Hepatic stellate cell (primary cell): ENCODE data around the gene NUP98.
"Not testable (repeated sequence)": the region's sequence is repeated elsewhere in the genome, so short reads cannot be mapped to it uniquely, and the experiment has no call there.

Experiments used
- DNase-seq: peaks from one replicate; pipeline ENCODE4 v3.0.0; 2011; ENCODE audit warnings: low spot score

Gene NUP98

DNA sequence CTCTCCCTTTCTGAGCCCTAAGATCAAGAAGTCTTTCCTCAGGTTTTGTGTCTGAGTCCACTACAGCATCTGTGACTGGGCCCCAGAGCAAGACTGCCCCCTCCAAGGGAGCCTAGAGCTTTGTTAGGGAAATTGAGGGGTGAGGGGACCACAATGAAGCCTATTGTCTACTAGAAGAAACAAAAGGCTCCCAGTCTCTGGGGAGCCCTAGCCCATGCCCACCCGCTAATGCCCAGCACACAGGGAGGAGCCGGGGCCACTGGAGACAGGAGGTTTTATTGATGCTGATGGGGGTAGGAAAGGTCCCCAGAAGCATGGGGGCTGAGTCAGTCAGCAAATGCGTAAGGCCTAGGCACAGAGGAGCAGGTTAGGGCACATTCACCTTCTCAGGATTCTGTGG, 29.4 kb upstream of the NUP98 start:
- DNase-seq: no peak

DNA sequence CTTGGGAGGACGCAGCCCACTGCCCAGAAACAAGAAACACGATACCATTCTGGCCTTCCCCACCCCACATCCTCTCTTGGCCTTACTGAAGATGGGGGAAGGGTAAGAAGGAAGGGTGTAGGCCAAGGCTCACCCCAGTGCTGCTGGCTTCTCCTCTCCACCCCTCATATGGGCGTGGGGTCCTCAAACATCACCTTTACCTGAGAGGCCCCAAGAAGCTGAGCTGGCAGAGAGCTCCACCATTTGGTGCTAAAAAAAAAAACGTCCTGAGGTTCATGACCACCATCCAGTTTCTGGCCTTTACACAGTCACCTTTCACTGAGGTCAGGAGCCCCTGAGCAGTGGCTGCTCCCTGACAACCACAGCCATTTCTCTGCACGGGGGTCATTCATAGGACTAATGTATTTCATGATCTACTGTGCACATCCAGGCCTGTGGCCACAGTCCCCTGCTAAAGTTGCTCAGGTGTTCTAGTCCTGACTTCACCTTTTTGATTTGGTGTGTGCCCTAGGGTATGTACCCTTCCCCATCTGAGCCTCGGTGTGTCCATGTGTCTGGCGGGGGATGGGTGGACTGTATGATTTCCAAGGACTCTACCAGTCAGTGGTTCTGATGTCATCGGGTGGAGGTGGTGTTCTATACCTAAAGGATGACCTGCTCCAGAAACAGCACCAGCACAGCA, 28.3 kb upstream of the NUP98 start:
- no peak for DNase-seq

DNA sequence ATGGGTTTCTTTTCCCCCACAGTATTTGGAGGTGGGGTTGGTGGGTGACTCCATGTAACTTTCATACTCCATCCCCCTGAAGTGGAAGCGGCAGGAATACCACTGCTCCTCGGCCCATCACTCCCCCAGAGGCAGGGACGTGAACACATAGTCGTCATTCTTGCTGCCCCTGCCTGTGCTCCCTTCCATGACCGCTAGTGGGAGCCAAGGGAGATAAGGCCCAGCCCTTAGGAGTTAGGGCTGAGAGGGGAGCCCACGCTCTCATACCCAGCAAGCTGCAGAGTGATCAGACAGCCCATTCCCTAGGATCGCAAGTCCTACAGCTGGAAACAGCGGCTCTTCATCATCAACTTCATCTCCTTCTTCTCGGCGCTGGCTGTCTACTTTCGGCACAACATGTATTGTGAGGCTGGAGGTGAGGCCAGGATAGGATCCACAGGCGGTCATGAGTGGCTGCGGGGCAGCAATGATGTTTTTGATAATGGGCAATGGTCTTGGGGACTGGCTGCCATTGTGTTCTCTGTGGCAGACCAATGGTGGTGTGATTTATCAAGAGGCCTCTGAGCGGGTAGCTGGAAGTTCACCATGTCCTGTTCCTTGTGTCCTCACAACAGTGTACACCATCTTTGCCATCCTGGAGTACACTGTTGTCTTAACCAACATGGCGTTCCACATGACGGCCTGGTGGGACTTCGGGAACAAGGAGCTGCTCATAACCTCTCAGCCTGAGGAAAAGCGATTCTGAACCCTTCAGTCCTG, 27.5 kb upstream of the NUP98 start:
- DNase-seq: peak; percentile 43

DNA sequence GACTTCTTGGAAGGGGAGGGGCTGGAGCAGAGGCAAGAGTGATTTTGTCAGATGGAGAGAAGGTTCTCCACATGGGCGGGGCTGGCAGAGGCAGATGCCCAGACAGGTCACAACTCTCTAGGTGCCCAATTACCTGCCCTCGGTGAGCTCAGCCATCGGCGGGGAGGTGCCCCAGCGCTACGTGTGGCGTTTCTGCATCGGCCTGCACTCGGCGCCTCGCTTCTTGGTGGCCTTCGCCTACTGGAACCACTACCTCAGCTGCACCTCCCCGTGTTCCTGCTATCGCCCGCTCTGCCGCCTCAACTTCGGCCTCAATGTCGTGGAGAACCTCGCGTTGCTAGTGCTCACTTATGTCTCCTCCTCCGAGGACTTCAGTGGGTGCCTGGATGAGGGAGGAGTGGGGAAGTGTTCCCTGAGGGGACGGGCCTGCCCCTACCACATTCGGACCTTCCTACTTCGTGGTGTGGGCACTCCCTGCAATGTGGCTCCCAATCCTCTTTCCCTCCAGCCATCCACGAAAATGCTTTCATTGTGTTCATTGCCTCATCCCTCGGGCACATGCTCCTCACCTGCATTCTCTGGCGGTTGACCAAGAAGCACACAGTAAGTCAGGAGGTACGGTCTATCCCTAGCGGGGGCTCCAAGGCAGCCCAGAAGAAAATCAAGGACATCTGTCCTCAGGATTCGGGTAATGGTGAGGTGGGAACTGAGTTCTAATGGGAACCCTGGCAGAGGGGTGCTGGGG, 26.6 kb upstream of the NUP98 start:
- DNase-seq: no peak

DNA sequence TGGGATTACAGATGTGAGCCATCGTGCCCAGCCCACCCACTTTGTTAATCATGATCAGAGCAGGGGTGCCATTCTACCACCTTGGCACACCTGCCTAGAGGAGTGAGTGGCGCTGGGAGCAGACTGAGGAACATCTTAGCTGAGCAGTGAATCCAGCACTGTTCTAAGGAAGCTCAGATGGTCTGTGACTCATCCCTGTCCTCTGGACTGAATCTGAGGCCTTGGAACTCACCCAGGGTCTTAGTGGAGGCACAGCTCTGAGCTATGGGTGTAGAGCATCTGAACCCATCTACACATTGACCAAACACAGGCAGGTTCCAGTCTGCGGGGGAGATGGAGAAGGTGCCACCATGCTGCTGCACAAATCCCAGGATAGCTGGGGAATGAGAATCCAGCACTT, 25.9 kb upstream of the NUP98 start:
- peak; percentile 79 for DNase-seq

DNA sequence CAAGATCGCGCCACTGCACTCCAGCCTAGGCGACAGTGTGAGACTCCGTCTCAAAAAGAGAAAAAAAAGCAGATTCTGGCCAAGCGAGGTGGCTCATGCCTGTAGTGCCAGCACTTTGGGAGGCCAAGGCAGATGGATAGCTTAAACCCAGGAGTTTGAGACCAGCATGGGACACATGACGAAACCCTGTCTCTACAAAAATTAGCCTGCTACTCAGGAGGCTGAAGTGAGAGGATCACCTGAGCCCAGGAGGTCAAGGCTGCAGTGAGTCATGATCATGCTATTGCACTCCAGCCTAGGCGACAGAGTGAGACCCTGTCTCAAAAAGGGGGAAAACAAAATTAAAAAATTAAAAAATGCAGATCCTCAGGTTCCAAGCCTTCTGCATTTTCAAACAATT, 25.0 kb upstream of the NUP98 start:
- no peak for DNase-seq

DNA sequence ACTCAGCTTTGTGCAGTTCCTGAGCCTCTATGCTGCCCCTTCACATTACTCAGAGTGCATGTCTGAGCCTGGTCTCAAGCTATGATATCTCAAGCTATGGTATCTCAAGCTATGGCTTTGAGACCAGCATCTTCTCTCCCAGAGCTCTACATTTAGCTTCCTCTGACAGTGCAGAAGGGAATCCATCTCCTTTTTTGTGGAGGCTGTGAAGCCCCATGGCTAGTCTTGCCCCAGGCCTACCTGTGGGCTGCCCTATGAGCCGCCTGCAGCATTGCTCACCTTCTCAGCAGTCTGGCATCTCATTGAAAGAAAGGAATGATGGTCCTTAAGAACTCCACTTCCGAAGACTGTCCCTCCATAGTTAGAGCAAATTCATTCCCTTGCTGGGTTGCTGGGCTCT, 23.6 kb upstream of the NUP98 start:
- no peak for DNase-seq

DNA sequence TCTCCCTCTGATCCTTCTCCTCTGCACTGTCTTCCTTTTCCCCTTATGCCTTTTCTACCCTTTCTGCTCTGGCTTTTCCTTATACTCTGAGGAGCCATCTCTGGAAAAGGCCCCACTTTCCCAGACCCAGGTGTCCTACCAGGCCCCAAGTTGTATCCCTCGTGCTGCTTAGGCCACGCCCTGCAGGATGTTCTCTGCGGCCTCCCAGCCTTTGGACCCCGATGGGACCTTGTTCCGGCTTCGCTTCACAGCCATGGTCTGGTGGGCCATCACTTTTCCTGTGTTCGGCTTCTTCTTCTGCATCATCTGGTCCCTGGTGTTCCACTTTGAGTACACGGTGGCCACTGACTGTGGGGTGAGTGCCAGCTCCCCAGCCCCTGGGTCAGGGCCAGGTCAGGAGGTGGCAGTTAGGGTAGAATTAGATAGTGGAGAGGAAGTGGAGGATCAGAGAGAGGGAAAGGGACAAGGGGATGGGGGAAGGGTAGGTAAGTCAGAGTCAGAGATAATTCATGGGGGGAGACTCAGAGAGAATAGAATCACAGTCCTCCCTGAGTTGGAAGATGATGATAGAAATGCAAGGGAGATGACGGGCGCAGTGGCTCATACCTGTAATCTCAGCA, 19.9 kb upstream of the NUP98 start:
- no peak for DNase-seq

DNA sequence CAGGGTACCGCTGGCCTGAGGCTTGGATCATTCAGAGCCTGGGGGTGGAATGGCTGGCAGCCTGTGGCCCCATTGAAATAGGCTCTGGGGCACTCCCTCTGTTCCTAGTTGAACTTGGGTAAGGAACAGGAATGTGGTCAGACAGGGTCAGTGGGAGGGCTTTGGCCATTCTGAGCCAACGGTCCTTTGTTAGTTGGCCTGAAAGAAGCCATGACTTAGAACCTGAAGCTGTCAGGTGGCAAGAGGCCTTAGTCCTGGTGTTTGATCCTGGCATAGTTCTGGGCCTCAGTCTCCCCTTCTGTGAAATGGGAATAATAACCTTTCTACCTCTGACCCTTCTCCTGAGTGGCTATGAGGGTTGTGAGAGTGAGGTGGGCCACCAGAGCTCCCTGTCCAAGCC, 19.3 kb upstream of the NUP98 start:
- no peak for DNase-seq

DNA sequence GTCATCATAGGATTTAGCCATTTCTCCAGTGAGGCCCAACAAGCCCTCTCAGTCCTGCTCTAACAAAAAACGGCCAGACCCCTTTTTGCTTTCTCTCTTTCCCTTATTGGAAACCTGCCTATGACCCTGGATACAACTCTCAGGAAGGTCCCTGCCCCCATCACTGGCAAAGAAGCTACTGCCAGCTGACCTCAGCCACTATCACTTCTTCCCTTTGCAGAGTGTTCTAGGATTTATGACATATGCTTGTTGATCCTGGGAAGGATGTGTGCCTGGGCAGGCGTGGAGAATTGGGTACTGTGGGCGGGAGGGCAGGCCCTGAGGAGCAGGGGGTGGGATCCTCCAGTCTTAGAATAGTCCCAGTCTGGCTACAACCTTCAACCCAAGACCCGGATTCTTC, 18.5 kb upstream of the NUP98 start:
- no peak for DNase-seq

DNA sequence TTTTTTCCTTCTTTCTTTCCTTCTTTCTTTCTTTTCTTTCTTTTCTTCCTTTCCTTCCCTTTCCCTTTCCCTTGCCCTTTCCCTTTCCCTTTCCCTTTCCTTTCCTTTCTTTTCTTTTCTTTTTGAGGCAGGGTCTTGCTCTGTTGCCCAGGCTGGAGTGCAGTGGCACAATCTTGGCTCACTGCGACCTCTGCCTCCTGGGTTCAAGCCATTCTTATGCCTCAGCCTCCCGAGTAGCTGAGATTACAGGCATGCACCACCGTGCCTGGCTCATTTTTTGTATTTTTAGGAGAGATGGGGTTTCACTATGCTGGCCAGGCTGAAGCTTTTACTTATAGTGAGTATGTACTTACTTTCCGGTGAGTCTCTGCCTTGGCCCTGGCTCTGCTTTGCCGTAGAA, 17.5 kb upstream of the NUP98 start:
- DNase-seq: not testable (repeated sequence)

DNA sequence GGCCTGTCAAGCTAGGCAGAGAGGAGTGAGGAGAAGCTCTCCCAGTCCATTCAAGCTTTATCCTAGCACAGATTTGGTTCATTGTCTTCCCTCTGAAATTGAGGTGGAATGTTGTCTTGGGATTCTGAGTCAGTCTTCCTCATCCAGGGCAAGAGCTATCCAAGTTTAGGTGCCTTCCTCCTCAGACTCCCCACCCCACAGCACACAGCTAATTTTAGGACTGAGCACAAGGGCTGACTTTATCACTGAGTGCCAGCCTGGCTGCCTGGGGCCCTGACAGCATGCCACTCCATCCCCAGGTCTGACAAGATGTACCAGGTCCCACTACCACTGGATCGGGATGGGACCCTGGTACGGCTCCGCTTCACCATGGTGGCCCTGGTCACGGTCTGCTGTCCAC, 13.6 kb upstream of the NUP98 start:
- no peak for DNase-seq

DNA sequence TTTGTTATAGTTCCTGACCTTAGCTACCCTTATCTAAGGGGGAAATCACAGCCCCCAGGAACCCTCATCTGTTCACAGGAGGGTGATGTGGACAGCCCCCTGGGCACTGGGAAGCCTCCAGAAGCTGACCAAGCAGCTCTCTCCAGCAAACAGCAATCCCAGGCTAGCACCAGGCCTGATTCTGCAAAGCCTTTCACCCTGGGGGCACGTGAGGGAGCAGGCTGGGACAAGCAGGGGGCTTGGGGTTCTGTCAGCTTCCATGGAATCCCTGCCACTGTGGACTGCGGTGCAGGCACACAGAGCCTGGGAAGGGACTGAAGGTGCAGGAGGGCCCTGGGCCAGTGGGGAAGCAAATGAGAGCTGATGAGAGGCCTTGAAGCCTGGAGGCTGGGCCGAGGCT, 13.1 kb upstream of the NUP98 start:
- DNase-seq: no peak

DNA sequence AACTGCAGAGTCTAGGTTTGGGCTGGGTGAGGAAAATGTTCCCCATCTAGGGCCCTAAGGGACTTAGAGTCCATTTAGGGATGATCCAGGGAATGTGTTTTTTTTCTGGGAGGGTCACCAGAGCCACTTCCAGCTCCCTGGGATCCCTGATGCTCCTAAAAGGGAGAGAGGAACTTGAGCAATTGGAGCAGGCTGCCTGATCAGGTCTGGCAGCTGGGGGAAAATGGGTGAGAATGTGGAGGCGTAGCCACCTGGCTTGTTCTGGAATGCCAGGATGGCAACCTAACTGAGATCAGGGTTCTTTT, 12.2 kb upstream of the NUP98 start:
- DNase-seq: no peak

DNA sequence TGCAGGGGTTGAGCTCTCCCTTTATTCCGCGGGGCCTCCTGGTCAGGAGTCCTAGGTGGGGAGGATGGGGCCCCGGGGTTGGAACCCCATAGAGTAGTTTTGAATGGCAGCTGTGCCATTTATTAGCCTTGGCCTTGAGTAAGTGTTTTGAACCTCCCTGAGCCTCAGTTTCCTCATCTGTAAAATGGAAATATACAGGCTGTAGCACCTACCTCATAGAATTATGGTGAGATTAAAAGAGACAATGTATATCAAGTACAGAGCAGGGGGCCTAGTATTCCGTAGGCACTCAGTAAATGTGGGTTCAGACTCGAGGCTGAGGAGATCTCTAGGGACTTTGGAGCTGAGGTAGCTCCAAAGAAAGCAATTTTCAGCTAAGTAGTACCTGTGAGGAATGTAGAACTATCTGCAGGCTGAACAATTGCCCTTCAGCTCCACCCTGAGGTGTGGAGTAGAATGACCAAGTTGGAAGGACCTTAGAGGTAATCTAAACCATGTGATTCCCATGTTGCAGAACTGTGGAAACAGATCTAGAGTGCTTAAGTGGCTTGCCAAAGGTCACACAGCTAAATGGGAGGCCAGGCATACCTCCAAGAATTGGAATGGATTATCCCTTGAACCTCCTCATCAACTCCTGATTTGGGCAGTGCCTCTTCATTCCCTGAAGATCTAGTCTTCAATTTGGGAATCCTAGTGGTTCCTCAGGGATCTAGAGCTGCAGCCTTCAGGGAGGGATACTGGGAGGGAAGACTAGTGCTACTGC, 11.7 kb upstream of the NUP98 start:
- DNase-seq: peak; percentile 50

DNA sequence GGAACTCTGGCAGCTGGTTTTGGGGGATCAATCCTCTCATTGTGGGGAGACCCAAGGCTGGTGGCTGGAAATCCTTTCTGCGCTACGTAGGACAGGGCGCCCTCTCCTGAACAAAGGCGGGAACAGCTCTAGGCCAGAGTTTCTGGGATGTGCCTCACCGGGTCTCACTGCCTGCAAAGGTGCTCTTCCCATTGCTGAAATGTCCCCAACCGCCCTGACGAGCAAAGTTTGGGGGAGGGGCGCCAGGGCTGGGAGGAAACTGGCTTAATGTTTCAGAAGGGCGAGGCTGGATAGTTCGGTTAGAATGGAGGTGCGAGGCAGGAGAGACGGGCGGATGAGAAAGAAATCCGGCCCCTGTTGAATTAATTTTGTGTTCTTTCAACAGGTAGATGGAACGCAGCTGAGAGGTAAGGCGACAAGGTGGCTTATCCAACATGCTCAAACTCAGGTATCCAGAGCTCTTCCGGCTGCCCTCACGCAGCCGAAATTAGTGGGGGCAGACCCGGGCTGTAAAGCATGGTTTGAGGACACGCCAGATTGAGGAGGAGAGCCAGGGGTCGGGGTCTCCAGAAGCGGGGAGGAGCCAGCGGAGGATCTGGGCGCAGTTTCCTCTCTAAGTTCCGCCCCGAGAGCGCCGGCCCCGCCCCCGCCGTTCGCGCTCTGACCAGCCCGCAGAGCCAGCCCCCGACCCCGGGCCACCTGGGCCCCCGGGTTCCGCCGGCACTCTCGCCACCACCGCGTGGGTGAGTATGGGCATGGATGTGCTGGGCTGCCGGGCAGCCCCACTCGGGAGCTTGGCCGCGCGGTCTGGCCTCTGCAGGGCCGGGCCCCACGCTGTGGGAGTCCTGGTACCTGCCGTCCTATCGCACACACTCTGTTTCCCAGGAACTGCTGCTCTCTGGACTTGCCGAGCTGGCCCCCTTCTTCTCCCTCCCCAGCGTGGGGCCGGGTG, 10.8 kb upstream of the NUP98 start, which contains the start of gene PGAP2:
PGAP2 (plus strand) TSS at position 652 of the 952 bp plus-strand sequence. CDS start 2,700 bp downstream, outside the sequence.
- DNase-seq: peak; percentile 81

DNA sequence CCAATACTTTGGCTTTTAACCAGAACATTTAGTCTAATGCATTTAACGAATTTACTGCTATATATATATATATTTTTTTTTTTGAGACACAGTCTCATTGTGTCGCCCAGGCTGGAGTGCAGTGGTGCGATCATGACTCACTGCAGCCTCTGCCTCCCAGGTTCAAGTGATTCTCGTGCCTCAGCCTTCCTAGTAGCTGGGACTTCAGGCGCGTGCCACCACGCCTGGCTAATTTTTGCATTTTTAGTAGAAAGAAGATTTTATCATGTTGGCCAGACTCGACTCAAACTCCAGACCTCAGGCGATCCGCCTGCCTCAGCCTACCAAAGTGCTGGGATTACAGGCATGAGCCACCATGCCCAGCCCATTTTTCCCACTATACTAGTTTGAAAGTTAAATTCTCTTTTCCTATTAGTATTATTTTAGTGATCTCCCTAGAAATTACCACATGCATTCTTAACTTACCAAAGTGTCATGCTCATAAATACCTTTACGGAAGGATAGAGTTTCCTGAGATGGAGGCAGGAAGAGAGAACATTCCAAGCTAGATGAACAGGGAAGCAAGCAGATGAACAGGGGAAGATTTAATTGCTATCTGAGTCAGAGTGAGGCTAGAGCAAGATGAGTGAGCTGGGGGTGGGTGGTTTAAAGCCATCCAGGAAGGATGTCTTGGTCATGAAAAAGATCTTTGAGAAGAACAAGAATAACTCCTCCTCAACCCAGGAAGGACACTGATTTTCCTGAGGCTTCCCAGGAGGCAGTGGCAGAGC, 6.6 kb upstream of the NUP98 start:
- peak; percentile 60 for DNase-seq

DNA sequence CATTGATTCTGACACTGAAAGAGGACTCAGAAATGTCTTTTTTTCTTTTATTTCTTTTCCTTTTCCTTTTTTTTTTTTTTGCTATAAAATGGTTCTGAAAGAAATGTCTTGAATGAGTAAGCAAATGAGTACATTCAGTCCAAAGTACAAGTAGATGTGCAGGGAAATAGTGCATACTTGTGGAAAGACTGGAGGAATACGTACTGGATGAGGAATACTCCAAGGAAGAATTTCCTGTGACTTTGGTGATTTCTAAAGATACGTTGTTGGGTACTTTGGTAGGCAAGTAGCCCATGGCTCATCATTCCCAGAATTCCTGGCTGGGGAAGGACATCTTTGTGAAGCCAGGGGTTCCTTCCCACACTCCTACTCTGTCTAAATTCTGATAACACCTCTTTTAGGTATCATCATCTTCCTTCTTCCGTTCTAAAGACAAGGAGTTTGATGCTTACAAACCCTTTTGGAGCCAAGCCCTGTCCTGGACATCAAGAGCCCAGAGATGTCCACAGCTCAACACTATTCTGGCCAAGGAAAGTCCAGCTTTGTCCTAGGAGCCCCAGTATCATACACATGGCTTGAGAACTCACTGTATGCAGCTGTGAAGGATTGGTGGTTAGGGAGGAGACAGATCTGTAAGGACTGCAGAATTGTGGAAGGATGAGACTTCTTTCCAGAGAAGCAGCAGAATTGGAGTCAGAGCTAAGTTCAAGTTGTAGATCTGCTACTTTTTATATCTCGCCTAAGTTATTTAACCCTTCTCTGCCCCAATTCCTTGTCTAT, 4.8 kb upstream of the NUP98 start:
- DNase-seq: peak; percentile 49

DNA sequence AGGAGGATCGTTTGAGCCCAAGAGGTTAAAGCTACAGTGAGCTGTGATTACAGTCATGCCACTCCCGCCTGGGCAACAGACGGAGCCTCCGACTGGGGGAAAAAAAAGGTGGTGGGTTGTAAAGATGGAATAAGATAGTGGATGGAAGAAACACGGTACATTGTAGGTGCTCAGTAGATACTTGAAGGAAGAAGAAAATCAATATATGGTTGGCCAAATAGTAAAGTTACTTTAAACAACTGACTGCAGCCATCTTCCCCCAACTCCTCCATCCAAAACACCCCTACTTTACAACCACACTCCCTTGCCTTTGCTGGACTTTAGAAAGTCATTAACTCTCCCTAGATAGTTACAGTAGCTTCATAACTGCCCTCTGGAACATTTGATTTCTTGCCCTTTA, 2.5 kb upstream of the NUP98 start:
- DNase-seq: no peak
